HCT116 (cell line): ENCODE data around the gene TCF12. TPM values are rescaled to one million over a fixed set of nuclear protein-coding genes. Genes with fewer than 3 reads are reported as not detected.

ENCODE experiments used
- ATAC-seq: fragments of 200-7000 bp; cut with Tn5 transposase; 2 replicates; pipeline ENCODE4 v1.9.1; 2020; ENCODE audit warnings: mild to moderate bottlenecking, moderate library complexity
- BruUV-seq: library from RNA; stranded (reverse); fragments of 400-500 nt; replicated peaks from 2 replicates; lab custom pipeline; 2021; lab: Mats Ljungman, UMichigan
- CTCF ChIA-PET: fragments of 300-600 bp; sonication (Branson Sonifier 250); formaldehyde crosslinking; loops from one replicate; lab custom pipeline; 2021; ENCODE audit warnings: antibody characterized with exemption; lab: Charles Lee
- POLR2A ChIA-PET: fragments of 300-600, 350-600 bp; sonication (Branson Sonifier 250); formaldehyde crosslinking; loops from one replicate; lab custom pipeline; 2021; ENCODE audit warnings: antibody characterized with exemption; lab: Charles Lee
- RAD21 ChIA-PET, 2 experiments: fragments of 300-600 bp; sonication (Branson Sonifier 250); formaldehyde crosslinking; loops; one replicate each; lab custom pipeline; 2023; ENCODE audit warnings: low total read pairs in 2 of 2; ENCODE audit not compliant: uncharacterized antibody in 2 of 2, unreplicated experiment in 2 of 2, low non-redundant PET in 1 of 2; lab: Charles Lee
- DNase-seq: peaks from one replicate; pipeline ENCODE4 v3.0.0-alpha.2; 2010; ENCODE audit warnings: low read depth, low spot score
- H2AFZ ChIP-seq: fragments of 200-600 bp; shearing (Covaris generic), sonication (generic); 2 replicates; pipeline ENCODE4 v1.6.1; 2017; ENCODE audit warnings: low read depth, mixed run types, mixed read lengths, antibody characterized with exemption, low read length; ENCODE audit not compliant: poor library complexity, severe bottlenecking
- H3K27ac ChIP-seq: 2 replicates; pipeline ENCODE4 v1.5.1; 2012; ENCODE audit warnings: low read depth, low read length
- H3K27me3 ChIP-seq: fragments of 200-600 bp; sonication (generic); 2 replicates; pipeline ENCODE4 v1.6.1; 2016; ENCODE audit warnings: mixed run types, low read length, mixed read lengths; ENCODE audit not compliant: insufficient read depth
- H3K36me3 ChIP-seq, 2 experiments: fragments of 200-500 bp in 1 of 2; fragments of 200-600 bp in 1 of 2; sonication (Bioruptor generic) in 1 of 2; sonication (generic) in 1 of 2; 2 replicates each; pipeline versions ENCODE4 v1.5.1 to v1.6.1; 2014 to 2016; ENCODE audit warnings: low read length in 2 of 2, inconsistent platforms in 1 of 2, mixed read lengths in 1 of 2, mixed run types in 1 of 2; ENCODE audit not compliant: insufficient read depth in 2 of 2, control insufficient read depth in 1 of 2
- H3K4me1 ChIP-seq, 2 experiments: fragments of 200-600 bp in 1 of 2; sonication (generic) in 1 of 2; 2 replicates each; pipeline versions ENCODE4 v1.5.1 to v1.6.1; 2012 to 2017; ENCODE audit warnings: low read length in 2 of 2, inconsistent platforms in 1 of 2, mild to moderate bottlenecking in 1 of 2, mixed read lengths in 1 of 2, mixed run types in 1 of 2, moderate library complexity in 1 of 2; ENCODE audit not compliant: insufficient read depth in 2 of 2, control insufficient read depth in 1 of 2
- H3K4me2 ChIP-seq: fragments of 200-600 bp; sonication (generic); 2 replicates; pipeline ENCODE4 v1.6.1; 2017; ENCODE audit warnings: mixed run types, low read length, mixed read lengths
- H3K4me3 ChIP-seq, 2 experiments: fragments of 200-600 bp in 1 of 2; sonication (generic) in 1 of 2; replicated peaks in 1 of 2; 2 replicates each; pipeline ENCODE4 v1.5.1; 2011 to 2016; ENCODE audit warnings: low read length in 2 of 2, control low read depth in 1 of 2, low read depth in 1 of 2, mild to moderate bottlenecking in 1 of 2, mixed read lengths in 1 of 2, mixed run types in 1 of 2
- H3K79me2 ChIP-seq: fragments of 200-600 bp; sonication (generic); 2 replicates; pipeline ENCODE4 v1.6.1; 2017; ENCODE audit warnings: mild to moderate bottlenecking, mixed run types, low read length, moderate library complexity, mixed read lengths; ENCODE audit not compliant: insufficient read depth
- H3K9ac ChIP-seq: fragments of 200-600 bp; sonication (generic); 2 replicates; pipeline ENCODE4 v1.6.1; 2016; ENCODE audit warnings: low read length, mixed read lengths
- H3K9me2 ChIP-seq: fragments of 200-600 bp; sonication (generic), shearing (Covaris generic); 2 replicates; pipeline ENCODE4 v1.6.1; 2017; ENCODE audit warnings: mixed run types, mild to moderate bottlenecking, moderate library complexity; ENCODE audit not compliant: insufficient read depth
- H3K9me3 ChIP-seq, 2 experiments: fragments of 200-500 bp in 1 of 2; fragments of 200-600 bp in 1 of 2; sonication (Bioruptor generic) in 1 of 2; sonication (generic) in 1 of 2; 2 replicates each; pipeline ENCODE4 v1.6.1; 2014 to 2017; ENCODE audit warnings: low read length in 2 of 2, mixed read lengths in 2 of 2, inconsistent platforms in 1 of 2, low read depth in 1 of 2, mild to moderate bottlenecking in 1 of 2, mixed run types in 1 of 2, moderate library complexity in 1 of 2; ENCODE audit not compliant: control insufficient read depth in 1 of 2, insufficient read depth in 1 of 2
- H4K20me1 ChIP-seq: fragments of 200-600 bp; sonication (generic), shearing (Covaris generic); 2 replicates; pipeline ENCODE4 v1.6.1; 2017; ENCODE audit warnings: mixed run types, mild to moderate bottlenecking, moderate library complexity; ENCODE audit not compliant: insufficient read depth
- ATF3 ChIP-seq: IDR thresholded peaks from 2 replicates; pipeline ENCODE4 v1.6.1; 2012
- CBX3 ChIP-seq: IDR thresholded peaks from 2 replicates; pipeline ENCODE4 v1.6.1; 2012; ENCODE audit warnings: low read depth
- CEBPB ChIP-seq: IDR thresholded peaks from 2 replicates; pipeline ENCODE4 v1.6.1; 2012; ENCODE audit warnings: low read depth
- CTCF ChIP-seq, 3 experiments: fragments of 200-600 bp in 1 of 3; sonication (generic) in 1 of 3; IDR thresholded peaks in 2 of 3; conservative IDR thresholded peaks in 1 of 3; 2 replicates each; pipeline ENCODE4 v1.5.1; 2012 to 2017; ENCODE audit warnings: low read depth in 2 of 3, low read length in 2 of 3, antibody characterized with exemption in 1 of 3, borderline replicate concordance in 1 of 3, control low read depth in 1 of 3, mild to moderate bottlenecking in 1 of 3, mixed read lengths in 1 of 3, mixed run types in 1 of 3, moderate library complexity in 1 of 3; ENCODE audit not compliant: insufficient read depth in 1 of 3
- EGR1 ChIP-seq: IDR thresholded peaks from 2 replicates; pipeline ENCODE4 v1.6.1; 2012; ENCODE audit warnings: low read depth
- MAX ChIP-seq: IDR thresholded peaks from 2 replicates; pipeline ENCODE4 v1.6.1; 2012
- POLR2A ChIP-seq: IDR thresholded peaks from 2 replicates; pipeline ENCODE4 v1.7.0; 2011; ENCODE audit warnings: borderline replicate concordance; ENCODE audit not compliant: insufficient read depth, insufficient read length; ENCODE audit errors: extremely low read depth
- POLR2AphosphoS5 ChIP-seq: IDR thresholded peaks from 2 replicates; pipeline ENCODE4 v1.6.1; 2011; ENCODE audit warnings: mild to moderate bottlenecking, low read depth, low read length, moderate library complexity
- SRF ChIP-seq: IDR thresholded peaks from 2 replicates; pipeline ENCODE4 v1.6.1; 2012; ENCODE audit warnings: low read depth
- TCF7L2 ChIP-seq: IDR thresholded peaks from 2 replicates; pipeline ENCODE4 v1.7.0; 2011; ENCODE audit warnings: borderline replicate concordance, inconsistent platforms; ENCODE audit not compliant: insufficient read depth, insufficient read length; ENCODE audit errors: extremely low read depth
- ZFX ChIP-seq: fragments of 450-650 bp; IDR thresholded peaks from 2 replicates; pipeline ENCODE4 v1.6.1; 2017
- intact Hi-C: fragments of 100-400 bp; cut with micrococcal nuclease; formaldehyde crosslinking; loops from 2 replicates; pipeline ENCODE4 v1.10.0; 2022
- total RNA-seq: library from RNA; stranded (reverse); gene quantifications from one replicate; pipeline ENCODE4 v1.2.1, GENCODE V29; 2021; ENCODE audit not compliant: unreplicated experiment

Gene TCF12
- total RNA-seq, 1 experiment from 2014 or later: 71.6 TPM

GRCh38 chr15:57256939-57257338 lies 338.5 kb downstream of the TCF12 start:
- Histone ChIP-seq H3K27me3 (no peaks in the 10 kb centered on the region), H3K79me2 (no peaks in the 10 kb centered on the region), H3K27ac (no peak overlapping the region), H2AFZ (no peak overlapping the region), H3K9me2 (no peaks in the 10 kb centered on the region), H3K9ac (no peak overlapping the region), H3K36me3 (no peaks in the 10 kb centered on the region; a peak in 2 of 4 replicates), H4K20me1 (0 out of 2 replicates have a peak, but pooled peaks cover 4% of the 10 kb centered on the region), H3K4me2 (no peak overlapping the region), H3K9me3 (no peaks in the 10 kb centered on the region), H3K4me1 (no peaks in the 10 kb centered on the region), H3K4me3 (no peak overlapping the region)
- RAD21 ChIA-PET: no interaction called here
- ATAC-seq (no peak), DNase-seq (no peak)
- CTCF ChIA-PET: no interaction called here
- TF ChIP-seq MAX (no peak), CEBPB (no peak), CTCF (IDR thresholded peaks at IDR 0.05 in 2 of 3, conservative IDR thresholded peaks at IDR 0.05 in 1 of 3; ENCODE audit: borderline replicate concordance in 1 of 3, insufficient read depth in 1 of 3, low read depth in 2 of 3, low read length in 2 of 3) (no peak), POLR2A (no peak), SRF (no peak), EGR1 (no peak), TCF7L2 (no peak), ATF3 (no peak), ZFX (no peak), POLR2AphosphoS5 (no peak), CBX3 (no peak)
- intact Hi-C loops: no loop called here
- no TSS peak for BruUV-seq
- POLR2A ChIA-PET: no interaction called here
